ENCODE data around the gene KCNMA1.
"Not testable (repeated sequence)": the region's sequence is repeated elsewhere in the genome, so short reads cannot be mapped to it uniquely, and the experiment has no call there.

The KCNMA1 gene

GRCh38 chr10:77436257-77436975 lies 201.2 kb downstream of the KCNMA1 start:
- no peak for DNase-seq

- DNase-seq = no peak
Observed at GRCh38 chr10:77433546-77433945, 204.1 kb downstream of the KCNMA1 start.

DNA sequence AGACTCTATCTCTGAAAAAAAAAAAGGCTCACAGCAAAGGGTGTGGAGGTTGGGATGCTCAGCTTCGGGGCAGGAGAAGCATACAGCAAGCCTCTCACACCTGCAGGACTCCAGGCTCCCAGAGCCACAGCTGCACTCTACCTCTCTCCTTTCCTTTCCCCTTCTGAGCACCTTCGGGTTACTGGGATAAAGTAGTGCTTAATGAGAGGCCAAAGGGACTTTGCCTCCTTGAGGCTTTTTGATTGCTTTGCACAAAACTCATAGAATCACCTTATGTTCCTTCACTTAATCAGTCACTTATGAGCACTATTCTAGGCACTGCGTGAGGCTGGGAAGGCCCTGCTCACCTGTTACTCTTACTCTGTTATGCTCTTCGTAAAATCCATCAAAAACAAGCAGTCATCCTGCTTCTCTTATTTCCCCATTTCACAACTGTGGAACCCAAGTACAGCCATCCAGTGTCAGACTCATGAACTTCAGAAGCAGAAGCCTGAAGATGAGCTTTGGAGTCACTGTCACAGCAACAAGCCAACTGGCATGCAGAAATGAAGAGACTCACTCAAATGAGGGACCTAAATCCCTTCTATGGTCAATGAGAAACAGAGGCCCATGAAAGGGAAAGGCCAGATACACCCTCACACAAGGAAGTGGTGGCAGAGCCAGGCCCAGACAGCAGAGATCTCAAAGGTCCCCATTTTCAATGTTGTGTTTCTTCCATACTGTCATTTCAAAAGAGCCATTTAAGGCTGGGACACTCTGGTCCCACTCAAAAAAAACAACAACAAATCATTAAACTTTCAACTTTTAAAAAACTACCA lies 205.4 kb downstream of the KCNMA1 start:
- DNase-seq = no peak

DNA sequence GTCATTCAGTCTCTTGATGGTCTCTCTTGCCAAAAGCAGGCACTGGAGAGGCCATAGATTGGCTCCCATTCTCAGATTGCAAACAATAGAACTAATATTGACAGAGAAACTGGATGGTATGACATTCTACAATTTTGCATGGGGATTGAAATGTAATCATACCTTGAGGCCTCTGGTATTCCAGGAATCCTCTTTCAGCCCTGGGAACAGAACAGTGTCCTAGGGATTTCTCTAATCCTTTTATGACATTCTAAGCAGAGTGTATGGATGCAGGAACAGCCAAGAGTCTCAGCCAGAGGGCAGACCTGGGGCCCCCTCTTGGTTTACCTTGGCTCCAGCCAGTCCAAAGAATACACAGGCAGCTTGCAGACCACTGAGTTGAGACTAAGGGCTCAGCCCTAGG lies 206.4 kb downstream of the KCNMA1 start:
- DNase-seq = peak; percentile 37

DNA sequence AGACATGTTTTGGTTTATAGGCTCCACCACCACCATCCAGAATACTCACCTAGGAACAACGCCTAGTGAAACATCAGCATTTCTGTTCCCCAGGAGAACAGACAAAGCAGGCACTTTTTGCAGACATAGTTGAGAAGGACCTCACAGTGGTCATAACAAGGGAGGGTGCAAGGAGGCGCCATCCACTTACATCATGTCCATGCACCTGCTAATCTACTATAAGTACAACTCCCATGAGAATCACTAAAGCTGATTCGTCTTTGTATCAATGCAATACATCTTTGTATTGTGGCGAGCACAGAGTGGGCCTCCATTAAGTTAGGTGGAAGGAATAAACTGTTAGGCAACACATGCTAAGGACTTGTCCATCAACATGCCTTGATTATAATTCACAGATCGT lies 207.1 kb downstream of the KCNMA1 start:
- peak; percentile 22 for DNase-seq

DNA sequence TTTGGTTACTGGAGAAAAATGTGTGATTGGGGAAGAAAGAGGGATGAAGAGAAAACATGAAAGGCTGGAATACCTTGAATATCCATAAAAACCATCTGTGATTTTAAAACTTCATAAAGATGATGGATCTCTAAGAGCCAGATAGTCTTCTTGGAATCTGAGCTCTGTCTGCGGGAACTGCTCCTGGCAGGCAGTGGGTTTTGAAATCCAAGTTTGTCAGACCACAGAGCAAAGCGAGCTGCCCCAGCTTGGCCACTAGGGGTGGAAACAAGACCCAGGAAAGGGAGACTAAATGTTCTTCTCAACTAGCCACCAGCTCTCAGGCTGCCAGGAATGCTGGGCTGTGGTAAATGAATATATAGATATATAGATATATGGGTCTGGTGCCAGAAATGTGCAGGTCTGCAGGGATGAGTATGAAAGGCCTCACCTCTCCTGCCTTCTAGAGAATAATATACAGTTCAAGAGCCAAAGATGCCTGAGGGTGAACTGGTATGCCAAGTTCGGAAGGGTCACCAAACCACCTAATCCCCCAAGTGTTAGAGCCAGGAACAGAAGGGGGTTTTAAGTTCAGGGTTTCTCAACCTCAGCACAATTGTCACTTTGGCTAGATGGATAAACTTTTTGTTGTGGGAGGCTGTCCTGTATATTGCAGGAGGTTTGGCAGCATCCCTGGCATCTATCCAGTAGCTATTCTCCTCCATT lies 208.8 kb downstream of the KCNMA1 start:
- DNase-seq = peak; percentile 22

DNA sequence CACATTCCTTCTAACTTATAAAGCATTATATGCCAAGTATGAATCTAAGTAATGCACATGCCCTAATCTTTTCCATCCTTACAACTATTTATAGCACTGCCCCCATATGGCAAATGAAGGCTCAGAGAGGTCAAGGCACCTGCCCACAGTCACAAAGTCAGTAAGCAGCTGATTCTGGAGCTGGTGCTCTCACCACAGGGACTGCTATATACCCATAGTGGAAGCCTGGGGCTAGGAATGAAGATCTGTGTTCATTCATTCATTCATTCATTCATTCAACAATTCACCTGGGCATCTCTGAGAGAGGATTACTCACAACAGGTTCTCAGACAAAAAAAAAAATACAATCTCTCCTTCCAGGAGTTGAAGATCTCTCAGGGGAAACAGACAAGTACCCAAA lies 213.4 kb downstream of the KCNMA1 start:
- no peak for DNase-seq

DNA sequence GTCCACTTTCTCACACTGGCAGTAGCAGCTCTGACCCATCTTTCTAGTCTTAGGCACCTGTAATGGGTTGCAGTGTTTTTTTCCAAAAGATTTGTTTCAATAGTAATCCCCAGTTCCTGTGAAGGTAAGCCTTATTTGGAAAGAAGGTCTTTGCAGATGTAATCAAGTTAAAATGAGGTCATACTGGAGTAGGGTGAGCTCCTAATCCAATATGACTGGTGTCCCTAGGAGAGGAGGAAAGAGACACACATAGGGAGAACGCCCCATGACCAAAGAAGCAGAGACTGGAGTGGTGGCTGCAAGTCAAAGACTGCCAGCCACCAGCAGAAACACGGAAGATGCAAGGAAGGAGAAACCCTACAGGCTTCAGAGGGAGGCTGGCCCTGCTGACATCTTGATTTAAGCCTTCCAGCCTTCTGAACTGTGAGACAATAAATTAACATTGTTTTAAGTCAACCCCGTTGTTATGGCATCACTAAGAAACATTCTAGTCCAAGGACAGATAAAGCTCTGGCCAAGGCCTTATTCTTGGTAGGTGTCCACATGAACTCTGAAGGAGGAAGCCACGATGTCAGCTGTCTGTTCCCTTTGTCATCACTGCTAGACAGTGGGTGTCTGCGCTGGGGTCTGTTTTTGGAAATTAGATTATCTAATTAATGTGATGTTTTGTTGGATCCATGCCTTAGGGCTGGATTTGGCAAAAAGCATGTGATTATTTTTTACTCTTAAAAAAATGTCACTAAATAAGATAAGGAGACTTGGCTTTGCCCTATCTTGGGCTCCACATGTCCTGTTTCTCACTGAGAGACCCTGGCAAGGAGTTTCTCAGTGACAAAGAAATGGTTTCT lies 214.9 kb downstream of the KCNMA1 start:
- no peak for DNase-seq

DNA sequence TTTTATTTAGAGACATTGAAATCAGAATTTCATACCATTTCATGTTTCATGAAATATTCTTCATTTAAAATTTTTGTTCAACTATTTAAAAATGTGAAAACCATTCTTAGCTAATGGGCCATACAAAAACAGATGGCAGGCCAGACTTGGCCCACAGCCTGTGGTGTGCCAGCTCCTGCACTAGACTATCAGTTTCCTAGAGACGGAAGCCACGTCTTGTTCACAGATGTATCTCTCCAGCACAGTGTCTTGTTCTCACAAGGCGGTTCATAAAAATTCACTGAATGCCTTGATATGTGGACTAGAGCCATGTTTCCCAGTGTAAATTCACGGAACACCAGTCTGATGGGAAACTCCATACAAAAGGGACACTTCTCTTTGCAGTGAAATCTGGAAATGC lies 216.0 kb downstream of the KCNMA1 start:
- no peak for DNase-seq

- no peak for DNase-seq
Observed at GRCh38 chr10:77420947-77421523, 216.6 kb downstream of the KCNMA1 start.

GRCh38 chr10:77419979-77420378 lies 217.6 kb downstream of the KCNMA1 start:
- no peak for DNase-seq

DNA sequence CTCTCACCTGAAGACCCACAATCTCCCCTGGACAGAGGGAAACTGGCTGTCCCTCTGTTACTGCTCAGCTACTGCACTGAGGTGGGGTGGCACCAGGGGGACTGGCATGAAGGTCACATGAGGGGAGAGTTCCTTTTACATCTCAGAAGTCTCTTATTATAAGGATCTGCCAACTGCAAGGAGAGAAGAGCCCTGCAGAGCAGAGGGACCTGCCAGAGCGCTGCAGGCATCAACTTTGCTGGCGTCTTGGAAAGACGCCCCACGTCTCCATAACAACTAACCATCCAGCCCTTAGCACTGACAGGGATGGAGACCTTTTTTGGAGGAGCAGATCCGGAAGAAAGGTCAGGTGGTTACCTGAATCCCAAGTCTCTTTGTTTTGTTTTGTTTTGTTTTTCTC lies 218.6 kb downstream of the KCNMA1 start:
- DNase-seq = no peak

DNA sequence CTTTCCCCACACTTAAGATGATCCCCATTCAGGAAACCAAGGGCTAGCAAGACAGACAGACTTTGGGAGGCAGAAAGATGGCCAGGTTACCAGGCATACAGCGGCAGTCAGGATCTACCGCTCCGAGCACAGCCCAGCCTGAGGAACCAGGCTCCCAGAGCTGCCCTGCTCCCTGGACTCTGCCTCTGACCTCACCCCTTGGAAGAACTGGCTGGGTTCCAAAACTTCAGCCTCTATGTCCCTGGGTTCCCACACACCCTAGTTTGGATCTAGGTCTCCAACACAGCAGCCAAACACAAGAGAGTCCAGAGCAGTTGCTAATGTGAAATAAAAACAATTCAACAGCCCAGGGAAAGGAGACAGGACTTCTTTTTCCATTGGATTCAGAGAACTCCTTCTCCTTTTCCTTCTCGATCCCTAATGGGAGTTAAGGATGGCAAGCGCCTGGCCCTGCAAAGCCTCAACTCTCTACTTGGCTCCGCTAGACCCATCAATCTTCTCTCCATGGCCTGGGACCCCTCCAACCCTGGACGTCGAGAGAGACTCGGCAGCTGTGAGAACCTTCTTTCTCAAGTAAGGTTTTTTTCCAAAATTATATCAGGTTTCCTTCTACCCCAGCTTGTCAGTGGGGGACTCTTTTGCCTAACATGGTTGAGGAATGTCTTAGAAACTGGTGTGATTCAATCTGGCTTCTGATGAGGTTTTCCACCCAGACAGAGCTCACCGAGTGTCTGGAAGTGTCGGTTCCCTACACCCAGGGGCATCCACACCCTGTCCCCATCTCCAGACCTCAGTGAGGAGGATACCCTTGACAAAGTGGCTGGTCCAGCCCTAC lies 219.6 kb downstream of the KCNMA1 start:
- DNase-seq = no peak

DNA sequence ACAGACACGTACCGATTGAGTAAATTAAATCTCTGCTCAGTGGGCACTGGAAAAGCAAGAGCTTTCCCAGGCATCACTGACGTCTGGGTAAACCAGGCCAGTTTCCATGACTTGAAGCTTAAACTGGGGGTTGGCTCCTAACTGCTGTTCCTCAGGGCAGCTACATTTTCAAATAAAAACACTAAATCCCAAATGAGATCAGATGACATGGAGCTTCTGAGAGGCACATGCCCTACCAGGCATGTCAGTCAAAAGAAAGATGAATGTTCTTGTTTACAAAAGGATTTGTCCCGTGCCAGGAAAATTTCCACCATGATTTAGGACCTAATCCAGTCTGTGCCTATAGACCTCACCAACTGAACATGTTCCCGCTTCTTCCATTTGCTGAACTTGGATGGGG lies 220.2 kb downstream of the KCNMA1 start:
- no peak for DNase-seq

DNA sequence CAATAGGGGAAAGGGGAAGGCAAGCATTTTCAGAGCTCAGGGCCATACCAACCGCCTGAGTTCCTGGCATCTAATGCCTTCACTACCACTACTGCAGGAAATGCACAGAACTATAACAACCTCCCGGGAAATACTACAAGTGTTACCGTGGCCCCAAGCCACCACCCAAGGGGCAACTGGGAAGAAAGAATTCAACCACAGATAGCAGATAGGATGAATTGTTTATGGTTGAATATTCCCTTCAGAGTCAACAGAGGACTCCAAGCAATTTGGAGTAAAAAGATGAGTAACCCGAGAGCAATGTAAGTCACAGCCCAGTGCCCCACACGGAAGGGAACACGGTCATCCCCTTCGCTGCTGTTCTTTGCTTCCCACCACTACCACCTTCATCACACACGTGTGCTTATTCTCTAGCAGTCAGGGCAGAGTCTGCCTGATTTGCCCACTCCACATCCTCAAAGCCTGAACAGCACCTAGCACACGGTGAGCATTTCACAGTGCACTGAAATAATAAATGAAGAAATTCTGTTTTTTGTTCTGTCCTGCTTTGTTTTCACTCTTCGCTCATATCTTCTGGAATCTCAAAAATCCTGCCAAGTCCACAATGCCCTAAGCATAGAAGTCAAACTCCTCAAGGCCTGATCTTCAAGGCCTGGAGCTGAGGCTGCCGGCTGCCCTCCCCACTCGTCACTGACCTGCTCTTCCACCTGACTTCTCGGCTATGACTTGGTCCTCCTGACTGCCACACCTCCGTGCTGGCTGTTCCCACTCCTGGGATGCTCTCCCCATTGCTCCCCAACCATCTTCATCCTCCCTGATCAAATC lies 221.1 kb downstream of the KCNMA1 start:
- no peak for DNase-seq

- no peak for DNase-seq
Observed at GRCh38 chr10:77415313-77415960, 222.2 kb downstream of the KCNMA1 start.

DNA sequence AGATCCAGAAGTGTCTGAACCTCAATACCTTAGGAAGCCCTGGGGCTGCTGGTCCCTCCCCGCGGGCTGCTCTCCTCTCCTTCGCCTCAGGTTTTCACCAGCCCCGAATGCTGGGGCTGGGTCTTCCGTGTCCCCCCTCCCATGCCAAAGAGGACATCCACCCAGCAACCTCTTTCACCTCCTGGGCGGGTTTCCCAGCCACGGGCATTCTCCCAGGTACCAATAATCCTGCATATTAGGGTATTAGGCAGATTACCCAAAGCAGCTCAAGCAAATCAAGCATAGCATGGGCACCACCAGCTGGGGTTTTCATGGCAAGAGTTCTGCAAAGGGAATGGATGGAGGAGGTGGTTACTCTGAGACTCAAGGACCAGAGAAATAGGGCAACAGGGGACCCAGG lies 224.4 kb downstream of the KCNMA1 start:
- DNase-seq = no peak

- not testable (repeated sequence) for DNase-seq
Observed at GRCh38 chr10:77412573-77413133, 225.0 kb downstream of the KCNMA1 start.

- no peak for DNase-seq
Observed at GRCh38 chr10:77411805-77412204, 225.8 kb downstream of the KCNMA1 start.

DNA sequence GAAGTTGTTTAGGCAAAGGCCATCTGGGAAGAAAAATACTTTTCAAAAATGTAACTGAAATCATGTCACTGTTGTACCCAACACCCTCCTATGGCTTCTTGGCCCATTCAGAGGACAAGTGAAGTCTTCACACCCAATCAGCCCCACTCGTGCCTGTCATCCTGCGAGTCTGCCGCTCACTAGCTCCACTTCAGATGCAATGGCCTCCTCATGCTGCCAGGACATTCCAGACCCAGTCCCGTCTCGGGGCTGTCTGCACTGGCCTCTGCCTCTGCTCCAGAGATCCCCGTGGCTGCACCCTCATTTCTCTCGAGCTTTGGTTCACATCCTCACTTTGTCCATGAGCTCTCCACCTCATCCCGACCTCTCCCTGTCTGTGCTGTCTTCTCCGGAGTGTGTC lies 227.1 kb downstream of the KCNMA1 start:
- no peak for DNase-seq
